ENCODE data around the gene RERE. TPM values are rescaled to one million over a fixed set of nuclear protein-coding genes. Genes with fewer than 3 reads are reported as not detected.

The RERE gene
- total RNA-seq, 1 donor from 2014 or later = 80.3 TPM

GRCh38 chr1:8439015-8439702 lies 378.3 kb downstream of the RERE start:
- Histone ChIP-seq H3K27ac (peak overlapping the region; percentile 14), H3K36me3 (no peaks in the 10 kb centered on the region), H3K27me3 (no peaks in the 10 kb centered on the region), H3K4me3 (no peak overlapping the region), H3K9me3 (no peaks in the 10 kb centered on the region), H3K4me1 (peaks cover 16% of the 10 kb centered on the region)
- intact Hi-C loops (cut with DNase I) = no loop called here
- TF ChIP-seq POLR2AphosphoS5 (IDR thresholded peaks at IDR 0.05; ENCODE audit: insufficient read depth in 1 of 2, low read depth in 1 of 2) (no peak), CTCF (IDR thresholded peaks at IDR 0.05) (no peak), POLR2A (IDR thresholded peaks at IDR 0.05) (no peak)
- no peak for DNase-seq (ENCODE audit: extremely low spot score in 2 of 2)

- TF ChIP-seq POLR2A (IDR thresholded peaks at IDR 0.05) (no peak), POLR2AphosphoS5 (IDR thresholded peaks at IDR 0.05; ENCODE audit: insufficient read depth in 1 of 2, low read depth in 1 of 2) (no peak), CTCF (IDR thresholded peaks at IDR 0.05) (no peak)
- H3K27ac ChIP-seq = peak overlapping the region; percentile 14
- no peaks in the 10 kb centered on the region for H3K36me3 ChIP-seq
- H3K9me3 ChIP-seq = no peaks in the 10 kb centered on the region
- intact Hi-C loops (cut with DNase I) = no loop called here
- no peak for DNase-seq (ENCODE audit: extremely low spot score in 2 of 2)
- no peak overlapping the region for H3K4me3 ChIP-seq
- H3K4me1 ChIP-seq = peaks cover 16% of the 10 kb centered on the region
- no peaks in the 10 kb centered on the region for H3K27me3 ChIP-seq
Measured at GRCh38 chr1:8438489-8438888, 379.0 kb downstream of the RERE start.

- no peak for TF ChIP-seq CTCF (IDR thresholded peaks at IDR 0.05)
- TF ChIP-seq POLR2AphosphoS5 (IDR thresholded peaks at IDR 0.05; ENCODE audit: insufficient read depth in 1 of 2, low read depth in 1 of 2) = no peak
- TF ChIP-seq POLR2A (IDR thresholded peaks at IDR 0.05) = no peak
- Histone ChIP-seq H3K36me3 (no peaks in the 10 kb centered on the region), H3K9me3 (no peaks in the 10 kb centered on the region), H3K27ac (no peak overlapping the region), H3K4me1 (peaks cover 16% of the 10 kb centered on the region), H3K4me3 (no peak overlapping the region), H3K27me3 (no peaks in the 10 kb centered on the region)
- intact Hi-C loops (cut with DNase I) = no loop called here
- no peak for DNase-seq (ENCODE audit: extremely low spot score in 2 of 2)
Measured at GRCh38 chr1:8437347-8437746, 380.1 kb downstream of the RERE start.

GRCh38 chr1:8435569-8436071 lies 381.8 kb downstream of the RERE start:
- H3K27ac ChIP-seq = no peak overlapping the region

More at GRCh38 chr1:8435569-8436071, 381.8 kb downstream of the RERE start:
- DNase-seq (ENCODE audit: extremely low spot score in 2 of 2) = no peak
- Histone ChIP-seq H3K9me3 (no peaks in the 10 kb centered on the region), H3K4me1 (peaks cover 20% of the 10 kb centered on the region), H3K4me3 (no peak overlapping the region), H3K36me3 (no peaks in the 10 kb centered on the region), H3K27me3 (no peaks in the 10 kb centered on the region)
- TF ChIP-seq POLR2A (IDR thresholded peaks at IDR 0.05) (no peak), POLR2AphosphoS5 (IDR thresholded peaks at IDR 0.05; ENCODE audit: insufficient read depth in 1 of 2, low read depth in 1 of 2) (no peak), CTCF (IDR thresholded peaks at IDR 0.05) (no peak)
- intact Hi-C loops (cut with DNase I) = no loop called here
